Activated CD4-positive, alpha-beta T cell treated with anti-CD3 and anti-CD28 coated beads for 48 hours (primary cell): ENCODE measurements around the gene TK1.
"Not testable (repeated sequence)": the region's sequence is repeated elsewhere in the genome, so short reads cannot be mapped to it uniquely, and the experiment has no call there.

Source experiments
- DNase-seq: peaks from one replicate; pipeline ENCODE4 v3.0.0-alpha.2; 2020

Gene TK1

GRCh38 chr17:78175643-78175981, 11.2 kb downstream of the TK1 start:
- DNase-seq, result no peak

- DNase-seq, result peak; percentile 13
Measured at GRCh38 chr17:78174870-78175642, 11.8 kb downstream of the TK1 start.

GRCh38 chr17:78174346-78174869, 12.4 kb downstream of the TK1 start:
- DNase-seq, result no peak

GRCh38 chr17:78173097-78173715, 13.6 kb downstream of the TK1 start:
- peak; percentile 27 for DNase-seq

- DNase-seq, result peak; percentile 18
Measured at GRCh38 chr17:78172249-78173051, 14.4 kb downstream of the TK1 start.

- not testable (repeated sequence) for DNase-seq
Measured at GRCh38 chr17:78171591-78172248, 15.1 kb downstream of the TK1 start.

GRCh38 chr17:78170692-78171590, 15.9 kb downstream of the TK1 start:
- DNase-seq, result peak; percentile 21

GRCh38 chr17:78168903-78169793, 17.7 kb downstream of the TK1 start:
- DNase-seq, result peak; percentile 66

GRCh38 chr17:78168242-78168902, 18.5 kb downstream of the TK1 start, which contains the start of gene SYNGR2:
Gene SYNGR2 (plus strand): TSS chr17:78168581. CDS start chr17:78168617, 36 bp downstream.
- DNase-seq, result peak; percentile 91

- no peak for DNase-seq
Measured at GRCh38 chr17:78166416-78166815, 20.4 kb downstream of the TK1 start.

- no peak for DNase-seq
Measured at GRCh38 chr17:78164748-78165607, 21.9 kb downstream of the TK1 start.

- DNase-seq, result no peak
Measured at GRCh38 chr17:78163881-78164747, 22.7 kb downstream of the TK1 start.

GRCh38 chr17:78159575-78160158, 27.2 kb downstream of the TK1 start:
- DNase-seq, result no peak

- DNase-seq, result no peak
Measured at GRCh38 chr17:78154903-78155811, 31.7 kb downstream of the TK1 start.

- DNase-seq, result no peak
Measured at GRCh38 chr17:78151514-78152008, 35.3 kb downstream of the TK1 start.

- no peak for DNase-seq
Measured at GRCh38 chr17:78148286-78149016, 38.4 kb downstream of the TK1 start.
